Neural cell (in vitro differentiated cells): ENCODE measurements around the gene RALB.

ENCODE experiments used
- EP300 ChIP-seq: fragments of 450-650 bp; conservative IDR thresholded peaks from 2 replicates; pipeline ENCODE4 v1.6.1; 2014; ENCODE audit warnings: antibody characterized with exemption, mild to moderate bottlenecking, moderate library complexity; ENCODE audit not compliant: poor library complexity, severe bottlenecking
- EZH2 ChIP-seq: fragments of 200-600, 300-800 bp; shearing (Covaris generic), sonication (generic); IDR thresholded peaks from 2 replicates; pipeline ENCODE4 v1.6.1; 2014; ENCODE audit warnings: antibody characterized with exemption, low read length, borderline replicate concordance, mild to moderate bottlenecking; ENCODE audit not compliant: insufficient read depth, poor library complexity, severe bottlenecking
- POLR2AphosphoS5 ChIP-seq: IDR thresholded peaks from 2 replicates; pipeline ENCODE4 v1.6.1; 2012
- RAD21 ChIP-seq: fragments of 450-650 bp; conservative IDR thresholded peaks from 2 replicates; pipeline ENCODE4 v1.6.1; 2014; ENCODE audit warnings: antibody characterized with exemption, mild to moderate bottlenecking, moderate library complexity
- TF ChIP-seq, protein P1 (sequence below): fragments of 450-650 bp; IDR thresholded peaks from 2 replicates; pipeline ENCODE4 v1.5.1; 2014; ENCODE audit warnings: antibody characterized with exemption, mild to moderate bottlenecking, moderate library complexity; ENCODE audit not compliant: poor library complexity, severe bottlenecking

DNA sequence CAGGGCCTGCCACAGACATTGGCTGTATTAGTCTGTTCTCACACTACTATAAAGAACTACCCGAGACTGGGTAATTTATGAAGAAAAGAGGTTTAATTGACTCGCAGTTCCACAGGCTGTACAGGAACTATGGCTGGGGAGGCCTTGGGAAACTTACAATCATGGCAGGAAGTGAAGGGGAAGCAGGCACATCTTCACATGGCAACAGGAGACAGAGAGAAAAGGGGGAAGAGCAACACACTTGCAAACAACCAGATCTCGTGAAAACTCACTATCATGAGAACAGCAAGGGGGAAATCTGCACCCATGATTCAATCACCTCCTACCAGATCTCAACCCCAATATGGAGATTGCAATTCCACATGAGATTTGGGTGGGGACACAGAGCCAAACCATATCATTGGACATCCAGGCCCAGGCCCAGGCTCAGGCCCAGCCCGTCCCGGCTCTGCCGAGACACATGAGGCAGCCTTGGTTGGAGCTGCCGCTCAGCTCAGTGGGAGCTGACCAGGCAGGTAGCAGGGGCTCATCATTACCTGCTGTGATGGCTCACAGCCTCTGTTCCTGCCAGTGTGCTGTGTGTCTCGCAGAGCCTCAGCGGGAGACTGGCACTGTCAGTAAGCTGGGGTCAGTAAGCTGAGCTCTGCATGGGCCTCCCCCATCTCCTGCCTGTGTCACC is 8.6 kb upstream of the RALB start:
- TF ChIP-seq EP300 (no peak), EZH2 (no peak), RAD21 (no peak), POLR2AphosphoS5 (no peak)
- TF ChIP-seq, protein P1, sequence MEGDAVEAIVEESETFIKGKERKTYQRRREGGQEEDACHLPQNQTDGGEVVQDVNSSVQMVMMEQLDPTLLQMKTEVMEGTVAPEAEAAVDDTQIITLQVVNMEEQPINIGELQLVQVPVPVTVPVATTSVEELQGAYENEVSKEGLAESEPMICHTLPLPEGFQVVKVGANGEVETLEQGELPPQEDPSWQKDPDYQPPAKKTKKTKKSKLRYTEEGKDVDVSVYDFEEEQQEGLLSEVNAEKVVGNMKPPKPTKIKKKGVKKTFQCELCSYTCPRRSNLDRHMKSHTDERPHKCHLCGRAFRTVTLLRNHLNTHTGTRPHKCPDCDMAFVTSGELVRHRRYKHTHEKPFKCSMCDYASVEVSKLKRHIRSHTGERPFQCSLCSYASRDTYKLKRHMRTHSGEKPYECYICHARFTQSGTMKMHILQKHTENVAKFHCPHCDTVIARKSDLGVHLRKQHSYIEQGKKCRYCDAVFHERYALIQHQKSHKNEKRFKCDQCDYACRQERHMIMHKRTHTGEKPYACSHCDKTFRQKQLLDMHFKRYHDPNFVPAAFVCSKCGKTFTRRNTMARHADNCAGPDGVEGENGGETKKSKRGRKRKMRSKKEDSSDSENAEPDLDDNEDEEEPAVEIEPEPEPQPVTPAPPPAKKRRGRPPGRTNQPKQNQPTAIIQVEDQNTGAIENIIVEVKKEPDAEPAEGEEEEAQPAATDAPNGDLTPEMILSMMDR, result no peak
